ENCODE measurements around the gene CABP4. TPM values are rescaled to one million over a fixed set of nuclear protein-coding genes. Genes with fewer than 3 reads are reported as not detected.

The CABP4 gene
- total and polyA plus RNA-seq, 2 experiments from 2014 or later: not detected

DNA sequence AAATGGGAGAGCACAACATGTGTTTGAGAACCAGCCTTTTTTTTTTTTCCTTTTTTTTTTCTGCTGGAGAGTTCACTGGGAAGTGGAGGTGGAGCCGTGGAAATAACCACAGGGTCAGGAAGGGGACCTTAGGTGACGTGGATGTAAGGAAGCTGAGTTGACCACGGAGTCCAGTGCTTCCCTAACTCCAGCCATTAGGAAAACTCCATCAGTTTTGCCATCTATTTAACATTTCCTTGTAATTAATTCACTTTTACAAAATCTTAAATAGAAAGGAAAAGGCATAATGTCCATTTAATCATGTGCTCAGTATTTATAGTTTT, 54.8 kb downstream of the CABP4 start:
- Histone ChIP-seq H3K27ac (no peak overlapping the region), H3K27me3 (peaks cover 20% of the 10 kb centered on the region), H3K4me1 (ENCODE audit: low read depth) (peaks cover 4% of the 10 kb centered on the region), H3K9me3 (ENCODE audit: low read depth) (no peaks in the 10 kb centered on the region), H3K36me3 (no peaks in the 10 kb centered on the region), H3K4me3 (no peak overlapping the region)
- TF ChIP-seq, protein P1, sequence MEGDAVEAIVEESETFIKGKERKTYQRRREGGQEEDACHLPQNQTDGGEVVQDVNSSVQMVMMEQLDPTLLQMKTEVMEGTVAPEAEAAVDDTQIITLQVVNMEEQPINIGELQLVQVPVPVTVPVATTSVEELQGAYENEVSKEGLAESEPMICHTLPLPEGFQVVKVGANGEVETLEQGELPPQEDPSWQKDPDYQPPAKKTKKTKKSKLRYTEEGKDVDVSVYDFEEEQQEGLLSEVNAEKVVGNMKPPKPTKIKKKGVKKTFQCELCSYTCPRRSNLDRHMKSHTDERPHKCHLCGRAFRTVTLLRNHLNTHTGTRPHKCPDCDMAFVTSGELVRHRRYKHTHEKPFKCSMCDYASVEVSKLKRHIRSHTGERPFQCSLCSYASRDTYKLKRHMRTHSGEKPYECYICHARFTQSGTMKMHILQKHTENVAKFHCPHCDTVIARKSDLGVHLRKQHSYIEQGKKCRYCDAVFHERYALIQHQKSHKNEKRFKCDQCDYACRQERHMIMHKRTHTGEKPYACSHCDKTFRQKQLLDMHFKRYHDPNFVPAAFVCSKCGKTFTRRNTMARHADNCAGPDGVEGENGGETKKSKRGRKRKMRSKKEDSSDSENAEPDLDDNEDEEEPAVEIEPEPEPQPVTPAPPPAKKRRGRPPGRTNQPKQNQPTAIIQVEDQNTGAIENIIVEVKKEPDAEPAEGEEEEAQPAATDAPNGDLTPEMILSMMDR (IDR thresholded peaks at IDR 0.05; ENCODE audit: low read depth, low read length): no peak
- no peak for DNase-seq (ENCODE audit: low read depth in 1 of 2, low spot score in 1 of 2)

Other genes starting within 250 kb of the CABP4 start
- 49.1 and 72.1 TPM in 2 replicates for gene GRK2, start 188.9 kb upstream of the CABP4 start, total RNA-seq
- gene GRK2, start 188.9 kb upstream of the CABP4 start, polyA plus RNA-seq: 62.9 and 85.1 TPM in 2 replicates
- gene ANKRD13D, start 166.1 kb upstream of the CABP4 start, total RNA-seq: 50.7 and 53.5 TPM in 2 replicates
- gene ANKRD13D, start 166.1 kb upstream of the CABP4 start, polyA plus RNA-seq: 39.4 and 47.6 TPM in 2 replicates
- gene SSH3, start 151.8 kb upstream of the CABP4 start, total RNA-seq: 18.7 and 39.9 TPM in 2 replicates
- gene SSH3, start 151.8 kb upstream of the CABP4 start, polyA plus RNA-seq: 26.7 and 28.0 TPM in 2 replicates
- gene POLD4, start 101.8 kb upstream of the CABP4 start, total RNA-seq: 64.4 and 74.9 TPM in 2 replicates
- 49.8 and 51.9 TPM in 2 replicates for gene POLD4, start 101.8 kb upstream of the CABP4 start, polyA plus RNA-seq
- 1.1 and 2.4 TPM in 2 replicates for gene CLCF1, start 81.8 kb upstream of the CABP4 start, total RNA-seq
- gene CLCF1, start 81.8 kb upstream of the CABP4 start, polyA plus RNA-seq: 0.09 and 0.16 TPM in 2 replicates
- 24.4 and 27.5 TPM in 2 replicates for gene RAD9A, start 63.4 kb upstream of the CABP4 start, total RNA-seq
- gene RAD9A, start 63.4 kb upstream of the CABP4 start, polyA plus RNA-seq: 22.2 and 25.2 TPM in 2 replicates
- gene PPP1CA, start 53.5 kb upstream of the CABP4 start, total RNA-seq: 142 and 174 TPM in 2 replicates
- gene PPP1CA, start 53.5 kb upstream of the CABP4 start, polyA plus RNA-seq: 179 and 235 TPM in 2 replicates
- gene TBC1D10C, start 51.3 kb upstream of the CABP4 start, total RNA-seq: 0.11 TPM in 1 of 2 replicates, not detected in the other
- gene TBC1D10C, start 51.3 kb upstream of the CABP4 start, polyA plus RNA-seq: 0.23 and 1.2 TPM in 2 replicates
- gene CARNS1, start 39.7 kb upstream of the CABP4 start, total RNA-seq: 1.4 and 1.6 TPM in 2 replicates
- gene CARNS1, start 39.7 kb upstream of the CABP4 start, polyA plus RNA-seq: 2.1 and 4.8 TPM in 2 replicates
- 88.0 and 97.0 TPM in 2 replicates for gene RPS6KB2, start 26.9 kb upstream of the CABP4 start, total RNA-seq
- gene RPS6KB2, start 26.9 kb upstream of the CABP4 start, polyA plus RNA-seq: 92.5 and 93.8 TPM in 2 replicates
- gene PTPRCAP, start 17.7 kb upstream of the CABP4 start, total RNA-seq: 4.1 and 6.1 TPM in 2 replicates
- 2.5 and 3.2 TPM in 2 replicates for gene PTPRCAP, start 17.7 kb upstream of the CABP4 start, polyA plus RNA-seq
- 59.9 and 74.7 TPM in 2 replicates for gene CORO1B, start 11.9 kb upstream of the CABP4 start, total RNA-seq
- gene CORO1B, start 11.9 kb upstream of the CABP4 start, polyA plus RNA-seq: 51.1 and 61.5 TPM in 2 replicates
- 0.35 TPM in 1 of 2 replicates, not detected in the other for gene GPR152, start 2.6 kb upstream of the CABP4 start, total RNA-seq
- not detected in 2 replicates for gene GPR152, start 2.6 kb upstream of the CABP4 start, polyA plus RNA-seq
- 166 and 326 TPM in 2 replicates for gene TMEM134, start 13.9 kb downstream of the CABP4 start, total RNA-seq
- gene TMEM134, start 13.9 kb downstream of the CABP4 start, polyA plus RNA-seq: 255 and 272 TPM in 2 replicates
- gene AIP, start 27.7 kb downstream of the CABP4 start, total RNA-seq: 64.7 and 73.7 TPM in 2 replicates
- 40.4 and 46.4 TPM in 2 replicates for gene AIP, start 27.7 kb downstream of the CABP4 start, polyA plus RNA-seq
- 58.5 and 117 TPM in 2 replicates for gene PITPNM1, start 50.0 kb downstream of the CABP4 start, total RNA-seq
- 24.8 and 26.3 TPM in 2 replicates for gene PITPNM1, start 50.0 kb downstream of the CABP4 start, polyA plus RNA-seq
- gene CDK2AP2, start 52.8 kb downstream of the CABP4 start, total RNA-seq: 38.5 and 78.0 TPM in 2 replicates
- gene CDK2AP2, start 52.8 kb downstream of the CABP4 start, polyA plus RNA-seq: 60.8 and 136 TPM in 2 replicates
- not detected in 2 replicates for gene CABP2, start 68.1 kb downstream of the CABP4 start, total RNA-seq
- gene CABP2, start 68.1 kb downstream of the CABP4 start, polyA plus RNA-seq: not detected in 2 replicates
- gene GSTP1, start 128.5 kb downstream of the CABP4 start, total RNA-seq: 957 and 1,963 TPM in 2 replicates
- 788 and 1,052 TPM in 2 replicates for gene GSTP1, start 128.5 kb downstream of the CABP4 start, polyA plus RNA-seq
- gene NDUFV1, start 151.6 kb downstream of the CABP4 start, total RNA-seq: 430 and 526 TPM in 2 replicates
- 447 and 449 TPM in 2 replicates for gene NDUFV1, start 151.6 kb downstream of the CABP4 start, polyA plus RNA-seq
- 6.9 and 24.3 TPM in 2 replicates for gene NUDT8, start 174.6 kb downstream of the CABP4 start, total RNA-seq
- 17.3 and 18.7 TPM in 2 replicates for gene NUDT8, start 174.6 kb downstream of the CABP4 start, polyA plus RNA-seq
- not detected in 2 replicates for gene TBX10, start 184.4 kb downstream of the CABP4 start, total RNA-seq
- gene TBX10, start 184.4 kb downstream of the CABP4 start, polyA plus RNA-seq: 1.1 and 1.2 TPM in 2 replicates
- gene ACY3, start 195.4 kb downstream of the CABP4 start, total RNA-seq: not detected in 2 replicates
- not detected in 2 replicates for gene ACY3, start 195.4 kb downstream of the CABP4 start, polyA plus RNA-seq
- gene ALDH3B2, start 219.3 kb downstream of the CABP4 start, total RNA-seq: 0.21 TPM in 1 of 2 replicates, not detected in the other
- gene ALDH3B2, start 219.3 kb downstream of the CABP4 start, polyA plus RNA-seq: not detected in 2 replicates

Measured in cardiac muscle cell (in vitro differentiated cells and primary cell).